Osteoblast (primary cell): Measurements from ENCODE around the gene NTRK3. TPM values are rescaled to one million over a fixed set of nuclear protein-coding genes. Genes with fewer than 3 reads are reported as not detected.

ENCODE experiments used
- DNase-seq: peaks from one replicate; pipeline ENCODE4 v3.0.0; 2011; ENCODE audit warnings: low spot score, mixed read lengths; ENCODE audit not compliant: insufficient read length; ENCODE audit errors: missing footprints
- H2AFZ ChIP-seq: 2 replicates; pipeline ENCODE4 v1.6.0; 2011; ENCODE audit warnings: mild to moderate bottlenecking, low read length
- H3K27ac ChIP-seq: 2 replicates; pipeline ENCODE4 v1.5.1; 2011; ENCODE audit warnings: mild to moderate bottlenecking, low read depth, low read length, moderate library complexity
- H3K27me3 ChIP-seq: 2 replicates; pipeline ENCODE4 v1.6.0; 2012; ENCODE audit warnings: mild to moderate bottlenecking, control low read depth, inconsistent platforms, low read length, moderate library complexity; ENCODE audit not compliant: insufficient read depth
- H3K36me3 ChIP-seq: 2 replicates; pipeline ENCODE4 v1.5.1; 2011; ENCODE audit warnings: mild to moderate bottlenecking, low read length, control low read depth, moderate library complexity; ENCODE audit not compliant: insufficient read depth
- H3K4me1 ChIP-seq: 2 replicates; pipeline ENCODE4 v1.5.1; 2011; ENCODE audit warnings: mild to moderate bottlenecking, low read length, control low read depth, moderate library complexity; ENCODE audit not compliant: insufficient read depth
- H3K4me2 ChIP-seq: 2 replicates; pipeline ENCODE4 v1.6.0; 2011; ENCODE audit warnings: mild to moderate bottlenecking, low read length; ENCODE audit not compliant: insufficient read depth
- H3K4me3 ChIP-seq: fragments of 200-600 bp; sonication (generic); 3 replicates; pipeline ENCODE4 v1.5.1; 2012; ENCODE audit warnings: mild to moderate bottlenecking, low read length, inconsistent platforms; ENCODE audit not compliant: insufficient read depth
- H3K79me2 ChIP-seq: 2 replicates; pipeline ENCODE4 v1.6.0; 2012; ENCODE audit warnings: mild to moderate bottlenecking, low read length, control low read depth, inconsistent platforms; ENCODE audit not compliant: insufficient read depth
- H3K9me3 ChIP-seq: 2 replicates; pipeline ENCODE4 v1.5.1; 2011; ENCODE audit warnings: low read depth, low read length, control low read depth
- H4K20me1 ChIP-seq: 2 replicates; pipeline ENCODE4 v1.6.0; 2012; ENCODE audit warnings: mild to moderate bottlenecking, low read length, control low read depth; ENCODE audit not compliant: insufficient read depth
- total RNA-seq: library from RNA; depleted of rRNA; stranded (reverse); fragments of >200 nt; gene quantifications from 2 replicates; pipeline ENCODE4 v1.2.3, GENCODE V29; 2012
- TF ChIP-seq, protein P1 (sequence below): IDR thresholded peaks from 2 replicates; pipeline ENCODE4 v1.5.1; 2011; ENCODE audit warnings: mild to moderate bottlenecking, low read depth, low read length, moderate library complexity; ENCODE audit errors: extremely low read depth

Gene NTRK3
- total RNA-seq, 1 donor = 0.72 TPM

- H3K36me3 ChIP-seq = no peaks in the 10 kb centered on the region
- no peaks in the 10 kb centered on the region for H3K79me2 ChIP-seq
- no peaks in the 10 kb centered on the region for H3K4me1 ChIP-seq
- TF ChIP-seq, protein P1, sequence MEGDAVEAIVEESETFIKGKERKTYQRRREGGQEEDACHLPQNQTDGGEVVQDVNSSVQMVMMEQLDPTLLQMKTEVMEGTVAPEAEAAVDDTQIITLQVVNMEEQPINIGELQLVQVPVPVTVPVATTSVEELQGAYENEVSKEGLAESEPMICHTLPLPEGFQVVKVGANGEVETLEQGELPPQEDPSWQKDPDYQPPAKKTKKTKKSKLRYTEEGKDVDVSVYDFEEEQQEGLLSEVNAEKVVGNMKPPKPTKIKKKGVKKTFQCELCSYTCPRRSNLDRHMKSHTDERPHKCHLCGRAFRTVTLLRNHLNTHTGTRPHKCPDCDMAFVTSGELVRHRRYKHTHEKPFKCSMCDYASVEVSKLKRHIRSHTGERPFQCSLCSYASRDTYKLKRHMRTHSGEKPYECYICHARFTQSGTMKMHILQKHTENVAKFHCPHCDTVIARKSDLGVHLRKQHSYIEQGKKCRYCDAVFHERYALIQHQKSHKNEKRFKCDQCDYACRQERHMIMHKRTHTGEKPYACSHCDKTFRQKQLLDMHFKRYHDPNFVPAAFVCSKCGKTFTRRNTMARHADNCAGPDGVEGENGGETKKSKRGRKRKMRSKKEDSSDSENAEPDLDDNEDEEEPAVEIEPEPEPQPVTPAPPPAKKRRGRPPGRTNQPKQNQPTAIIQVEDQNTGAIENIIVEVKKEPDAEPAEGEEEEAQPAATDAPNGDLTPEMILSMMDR = no peak
- no peak overlapping the region for H2AFZ ChIP-seq
- no peaks in the 10 kb centered on the region for H3K27me3 ChIP-seq
- no peak overlapping the region for H3K4me2 ChIP-seq
- no peaks in the 10 kb centered on the region for H3K9me3 ChIP-seq
- no peak overlapping the region for H3K4me3 ChIP-seq
- DNase-seq = no peak
- H4K20me1 ChIP-seq = no peaks in the 10 kb centered on the region
- no peak overlapping the region for H3K27ac ChIP-seq
Observed at GRCh38 chr15:88188300-88188699, 68.2 kb downstream of the NTRK3 start.

- Histone ChIP-seq H2AFZ (no peak overlapping the region), H3K4me3 (no peak overlapping the region), H3K9me3 (no peaks in the 10 kb centered on the region), H3K4me1 (no peaks in the 10 kb centered on the region), H3K27ac (no peak overlapping the region), H3K27me3 (no peaks in the 10 kb centered on the region), H3K4me2 (no peak overlapping the region), H3K36me3 (no peaks in the 10 kb centered on the region), H3K79me2 (no peaks in the 10 kb centered on the region), H4K20me1 (no peaks in the 10 kb centered on the region)
- DNase-seq = no peak
- TF ChIP-seq, protein P1 = no peak
Observed at GRCh38 chr15:88187195-88187594, 69.3 kb downstream of the NTRK3 start.

GRCh38 chr15:88185584-88185983 is 71.0 kb downstream of the NTRK3 start:
- no peak overlapping the region for H3K4me2 ChIP-seq
- no peaks in the 10 kb centered on the region for H3K36me3 ChIP-seq
- H3K27me3 ChIP-seq = no peaks in the 10 kb centered on the region
- TF ChIP-seq, protein P1 = no peak
- DNase-seq = no peak
- no peak overlapping the region for H2AFZ ChIP-seq
- H4K20me1 ChIP-seq = no peaks in the 10 kb centered on the region
- H3K79me2 ChIP-seq = no peaks in the 10 kb centered on the region
- H3K9me3 ChIP-seq = no peaks in the 10 kb centered on the region
- no peak overlapping the region for H3K4me3 ChIP-seq
- H3K4me1 ChIP-seq = no peaks in the 10 kb centered on the region
- no peak overlapping the region for H3K27ac ChIP-seq

DNA sequence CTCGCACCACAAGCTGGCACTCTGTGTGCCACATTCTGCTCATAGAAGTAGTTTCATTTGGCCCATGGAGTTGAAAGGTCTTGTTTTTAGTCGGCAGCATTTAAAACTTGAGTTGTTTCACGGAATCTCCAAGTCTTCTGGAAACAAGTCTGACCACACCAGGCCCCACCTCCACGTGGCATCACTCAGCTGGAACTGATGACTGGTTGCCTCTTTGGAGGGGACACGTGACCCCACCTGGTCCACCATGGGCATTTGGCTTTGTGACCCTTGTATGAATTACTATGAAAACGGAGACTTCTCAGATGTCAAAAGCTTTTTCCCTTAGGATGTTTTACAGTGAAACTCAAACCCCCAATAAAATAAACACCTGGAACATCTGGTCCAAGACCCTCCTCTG is 74.9 kb downstream of the NTRK3 start:
- no peaks in the 10 kb centered on the region for H3K36me3 ChIP-seq
- no peaks in the 10 kb centered on the region for H3K9me3 ChIP-seq
- H3K4me3 ChIP-seq = no peak overlapping the region
- H3K27ac ChIP-seq = no peak overlapping the region
- H3K27me3 ChIP-seq = no peaks in the 10 kb centered on the region
- H4K20me1 ChIP-seq = no peaks in the 10 kb centered on the region
- no peaks in the 10 kb centered on the region for H3K4me1 ChIP-seq
- no peak overlapping the region for H2AFZ ChIP-seq
- no peak overlapping the region for H3K4me2 ChIP-seq
- H3K79me2 ChIP-seq = no peaks in the 10 kb centered on the region
- TF ChIP-seq, protein P1 = no peak
- no peak for DNase-seq
